GM23248 (cell line): ENCODE measurements around the gene FADD.

ENCODE experiments used
- EZH2 ChIP-seq: fragments of 200-600 bp; sonication (generic); IDR thresholded peaks from 2 replicates; pipeline ENCODE4 v1.6.1; 2018; ENCODE audit warnings: antibody characterized with exemption, mild to moderate bottlenecking; ENCODE audit not compliant: insufficient read depth, poor library complexity, severe bottlenecking
- EZH2phosphoT487 ChIP-seq: fragments of 200-600 bp; sonication (generic); IDR thresholded peaks from 2 replicates; pipeline ENCODE4 v1.6.1; 2018; ENCODE audit warnings: antibody characterized with exemption, moderate library complexity, mild to moderate bottlenecking, low read depth; ENCODE audit not compliant: insufficient read depth

DNA sequence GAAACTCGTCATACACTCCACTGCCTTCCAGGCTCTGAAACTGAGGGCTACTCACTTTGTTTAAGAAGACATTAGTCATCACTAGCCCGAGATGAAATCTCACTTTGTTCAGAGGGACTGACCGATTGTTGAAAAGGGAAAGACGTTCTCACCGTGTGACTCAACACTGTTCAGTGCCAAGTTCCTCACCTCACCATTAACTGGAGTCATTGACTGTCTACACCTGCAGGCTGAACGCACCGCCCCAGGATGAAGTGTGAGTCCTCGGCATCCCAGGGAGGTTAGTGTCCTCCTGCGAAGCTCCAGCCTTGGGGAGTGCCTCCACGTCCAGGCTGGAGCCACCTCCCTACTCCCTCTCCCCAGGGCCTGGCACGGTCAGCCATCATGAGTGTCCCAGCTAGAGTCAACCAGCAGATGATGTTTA lies 30.4 kb downstream of the FADD start:
- TF ChIP-seq EZH2: no peak
- no peak for TF ChIP-seq EZH2phosphoT487
